ENCODE data around the gene GPHN.

GPHN gene

GRCh38 chr14:67172520-67172919, 664.6 kb downstream of the GPHN start:
- DNase-seq: no peak

- DNase-seq: no peak
Measured at GRCh38 chr14:67173719-67174118, 665.8 kb downstream of the GPHN start.

- DNase-seq: no peak
Measured at GRCh38 chr14:67186172-67186768, 678.3 kb downstream of the GPHN start.

- DNase-seq: no peak
Measured at GRCh38 chr14:67186789-67187584, 679.0 kb downstream of the GPHN start.

GRCh38 chr14:67187826-67188225, 679.9 kb downstream of the GPHN start:
- DNase-seq: no peak

- no peak for DNase-seq
Measured at GRCh38 chr14:67188326-67188725, 680.4 kb downstream of the GPHN start.

GRCh38 chr14:67191768-67192290, 683.9 kb downstream of the GPHN start:
- DNase-seq: no peak

GRCh38 chr14:67192366-67192765, 684.4 kb downstream of the GPHN start:
- no peak for DNase-seq

- DNase-seq: no peak
Measured at GRCh38 chr14:67195279-67195678, 687.3 kb downstream of the GPHN start.

- DNase-seq: no peak
Measured at GRCh38 chr14:67199016-67199415, 691.1 kb downstream of the GPHN start.

- DNase-seq: no peak
Measured at GRCh38 chr14:67207810-67208209, 699.9 kb downstream of the GPHN start.

GRCh38 chr14:67218126-67218525, 710.2 kb downstream of the GPHN start:
- no peak for DNase-seq

- no peak for DNase-seq
Measured at GRCh38 chr14:67221248-67221981, 713.5 kb downstream of the GPHN start.

GRCh38 chr14:67221982-67222328, 714.0 kb downstream of the GPHN start:
- no peak for DNase-seq

- DNase-seq: no peak
Measured at GRCh38 chr14:67225523-67225922, 717.6 kb downstream of the GPHN start.

GRCh38 chr14:67228325-67228984, 720.5 kb downstream of the GPHN start:
- DNase-seq: no peak
